ENCODE measurements around the gene HSBP1. TPM values are rescaled to one million over a fixed set of nuclear protein-coding genes. Genes with fewer than 3 reads are reported as not detected.

The HSBP1 gene
- total RNA-seq, 1 experiment from 2014 or later, result 235 TPM

DNA sequence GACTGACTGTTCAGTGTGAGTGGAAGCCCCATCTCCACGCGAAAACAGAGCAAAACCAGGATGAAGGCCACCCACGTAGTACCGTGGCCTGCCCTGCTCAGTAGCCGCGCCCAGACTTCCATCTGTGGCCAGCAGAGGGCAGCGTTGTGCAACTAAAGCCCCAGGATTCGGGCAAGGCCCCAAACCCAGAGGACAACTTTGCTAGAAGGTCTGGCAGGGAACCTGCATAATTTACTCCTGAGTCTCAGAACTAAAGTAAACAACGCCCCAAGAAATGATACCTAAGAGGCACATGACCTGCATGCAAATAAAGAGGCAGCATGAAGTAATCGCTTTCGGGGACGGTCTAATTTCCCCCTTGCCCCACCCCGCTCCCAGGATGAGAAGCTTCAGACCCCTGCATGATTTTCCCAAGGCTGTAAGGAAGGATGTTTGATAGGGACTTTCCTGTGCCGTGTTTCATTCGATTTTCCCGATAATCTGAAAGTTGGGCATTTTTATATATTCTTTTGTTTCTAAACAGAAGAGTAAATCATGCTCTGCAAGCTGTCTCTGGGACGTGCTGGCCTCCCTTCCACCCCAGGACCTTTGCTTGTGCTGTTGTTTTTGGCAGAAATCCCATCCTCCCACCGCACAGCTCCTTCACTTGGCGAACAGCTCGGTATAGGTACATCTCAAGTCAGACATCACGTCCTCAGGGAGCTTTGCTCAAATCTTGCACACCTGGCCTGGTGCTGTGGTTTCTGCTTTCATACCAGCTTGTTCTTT is 18.6 kb downstream of the HSBP1 start:
- Histone ChIP-seq H3K36me3 (ENCODE audit: control insufficient read depth, insufficient read depth, low read length) (no peaks in the 10 kb centered on the region), H3K4me1 (no peaks in the 10 kb centered on the region), H3K9me3 (no peaks in the 10 kb centered on the region), H3K27me3 (replicated peaks; ENCODE audit: control insufficient read depth, insufficient read depth, low read length) (no peaks in the 10 kb centered on the region), H3K4me3 (ENCODE audit: low read depth, low read length) (no peak overlapping the region)
- BruUV-seq (replicated peaks), result no TSS peak
- TF ChIP-seq CTCF (IDR thresholded peaks at IDR 0.05; ENCODE audit: insufficient read depth in 1 of 2, low read depth in 1 of 2, low read length in 1 of 2, severe bottlenecking in 1 of 2, unreplicated experiment in 1 of 2), result peak; percentile 96 to 98
- H3K27me3 Mint-ChIP-seq (ENCODE audit: insufficient read depth, unreplicated experiment), result no peaks in the 10 kb centered on the region
- H3K9me3 Mint-ChIP-seq (ENCODE audit: unreplicated experiment), result no peaks in the 10 kb centered on the region
- H3K4me3 Mint-ChIP-seq (ENCODE audit: unreplicated experiment), result no peak overlapping the region
- DNase-seq, result peak; percentile 79 to 88
- H3K4me1 Mint-ChIP-seq (ENCODE audit: low read depth, unreplicated experiment), result peaks cover 6% of the 10 kb centered on the region
- H3K36me3 Mint-ChIP-seq (ENCODE audit: insufficient read depth, unreplicated experiment), result no peaks in the 10 kb centered on the region
- CTCF ChIA-PET, result interaction anchor here (0.7 to 0.9 kb wide), 2 partner anchors 12 to 101 kb away, joined by 4 to 5 read pairs; no protein-coding TSS in a partner anchor
- POLR2A ChIA-PET, result no interaction called here
- no peak overlapping the region for H3K27ac Mint-ChIP-seq (ENCODE audit: unreplicated experiment)
- intact Hi-C loops (cut with micrococcal nuclease; ENCODE audit: unreplicated experiment), result loop anchor here (1.0 to 5.0 kb wide), 3 partner anchors 53 to 241 kb away; no protein-coding TSS in a partner anchor

DNA sequence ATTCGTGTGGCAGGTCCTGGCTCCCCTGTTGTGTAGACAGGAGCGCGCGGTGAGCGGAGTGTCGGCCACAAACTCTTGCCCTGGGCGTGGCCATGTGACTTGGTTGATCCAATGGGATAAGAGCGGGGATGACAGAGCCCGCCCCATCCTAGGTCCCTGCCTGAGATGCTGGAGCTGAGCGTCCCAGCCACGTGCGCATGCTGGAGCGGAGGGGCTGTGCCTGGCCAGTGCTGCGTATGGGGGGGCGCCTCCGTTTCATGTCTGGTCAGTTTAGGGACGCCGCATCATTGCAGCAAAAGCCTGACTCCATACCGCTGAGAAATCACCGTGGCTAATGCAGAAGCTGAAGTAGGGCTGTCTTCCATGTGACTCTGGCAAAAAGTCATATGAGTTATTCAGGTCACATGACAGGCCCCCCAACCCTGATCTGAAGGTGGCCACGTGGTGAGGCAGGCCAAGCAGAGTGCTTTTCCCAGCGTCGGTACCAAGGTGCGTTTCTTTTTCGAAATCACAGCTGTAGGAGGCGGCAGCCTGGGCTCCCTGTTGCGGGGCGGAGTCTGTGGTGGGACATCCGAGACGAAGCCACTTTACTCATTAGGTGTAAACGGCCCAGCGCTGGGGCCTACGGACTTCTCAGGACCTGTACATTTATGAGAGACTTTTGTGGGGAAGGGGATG is 22.5 kb downstream of the HSBP1 start:
- Mint-ChIP-seq H3K4me1 (ENCODE audit: low read depth, unreplicated experiment) (no peaks in the 10 kb centered on the region), H3K4me3 (ENCODE audit: unreplicated experiment) (no peak overlapping the region), H3K27me3 (ENCODE audit: insufficient read depth, unreplicated experiment) (peaks cover 3% of the 10 kb centered on the region), H3K27ac (ENCODE audit: unreplicated experiment) (no peak overlapping the region), H3K9me3 (ENCODE audit: unreplicated experiment) (no peaks in the 10 kb centered on the region), H3K36me3 (ENCODE audit: insufficient read depth, unreplicated experiment) (no peaks in the 10 kb centered on the region)
- no peak for TF ChIP-seq CTCF (IDR thresholded peaks at IDR 0.05; ENCODE audit: insufficient read depth in 1 of 2, low read depth in 1 of 2, low read length in 1 of 2, severe bottlenecking in 1 of 2, unreplicated experiment in 1 of 2)
- ChIA-PET POLR2A (no interaction called here), CTCF (no interaction called here)
- H3K36me3 ChIP-seq (ENCODE audit: control insufficient read depth, insufficient read depth, low read length), result no peaks in the 10 kb centered on the region
- H3K9me3 ChIP-seq, result no peaks in the 10 kb centered on the region
- no peaks in the 10 kb centered on the region; the same call in 1 of the 2 replicates for H3K4me1 ChIP-seq
- no peak overlapping the region for H3K4me3 ChIP-seq (ENCODE audit: low read depth, low read length)
- no TSS peak for BruUV-seq (replicated peaks)
- DNase-seq, result no peak
- H3K27me3 ChIP-seq (replicated peaks; ENCODE audit: control insufficient read depth, insufficient read depth, low read length), result no peaks in the 10 kb centered on the region
- intact Hi-C loops (cut with micrococcal nuclease; ENCODE audit: unreplicated experiment), result no loop called here

DNA sequence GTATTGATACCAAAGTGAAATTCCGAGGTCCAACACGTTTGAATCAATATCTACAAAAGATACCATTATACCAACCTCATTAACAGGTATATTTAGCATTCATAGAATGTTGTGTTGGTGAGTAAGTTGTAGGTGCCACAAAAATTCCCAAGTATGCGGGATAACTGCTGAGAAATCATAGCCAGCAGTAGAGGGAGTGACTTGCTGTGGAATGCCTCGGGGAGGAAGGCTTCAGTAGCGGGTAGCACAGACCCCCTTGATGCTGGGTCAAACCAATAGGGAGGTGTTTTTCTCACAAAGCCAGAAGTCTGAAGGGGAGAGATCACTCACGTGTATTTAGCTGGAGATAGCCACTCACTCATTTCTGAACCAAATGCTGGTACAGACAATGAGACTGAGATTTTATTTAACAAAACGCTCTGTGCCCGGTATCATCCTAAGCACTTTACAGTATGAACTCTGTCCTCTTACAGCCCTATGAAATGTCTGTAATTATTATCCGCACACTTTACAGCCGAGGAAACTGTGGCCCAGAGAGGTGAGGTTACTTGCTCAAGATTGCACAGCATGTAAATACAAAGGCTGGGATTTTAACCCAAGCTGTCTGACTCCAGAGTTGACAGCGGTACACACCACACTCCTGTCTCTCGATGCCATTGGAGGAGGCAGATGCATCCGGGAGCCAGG is 23.1 kb downstream of the HSBP1 start:
- H3K9me3 Mint-ChIP-seq (ENCODE audit: unreplicated experiment), result no peaks in the 10 kb centered on the region
- H3K27me3 Mint-ChIP-seq (ENCODE audit: insufficient read depth, unreplicated experiment), result peaks cover 3% of the 10 kb centered on the region
- TF ChIP-seq CTCF (IDR thresholded peaks at IDR 0.05; ENCODE audit: insufficient read depth in 1 of 2, low read depth in 1 of 2, low read length in 1 of 2, severe bottlenecking in 1 of 2, unreplicated experiment in 1 of 2), result no peak
- no TSS peak for BruUV-seq (replicated peaks)
- no peak overlapping the region for H3K27ac Mint-ChIP-seq (ENCODE audit: unreplicated experiment)
- CTCF ChIA-PET, result no interaction called here
- no peaks in the 10 kb centered on the region for H3K36me3 Mint-ChIP-seq (ENCODE audit: insufficient read depth, unreplicated experiment)
- Histone ChIP-seq H3K36me3 (ENCODE audit: control insufficient read depth, insufficient read depth, low read length) (no peaks in the 10 kb centered on the region), H3K4me3 (ENCODE audit: low read depth, low read length) (no peak overlapping the region), H3K4me1 (no peaks in the 10 kb centered on the region; the same call in 1 of the 2 replicates), H3K9me3 (no peaks in the 10 kb centered on the region), H3K27me3 (replicated peaks; ENCODE audit: control insufficient read depth, insufficient read depth, low read length) (no peaks in the 10 kb centered on the region)
- intact Hi-C loops (cut with micrococcal nuclease; ENCODE audit: unreplicated experiment), result no loop called here
- H3K4me1 Mint-ChIP-seq (ENCODE audit: low read depth, unreplicated experiment), result no peaks in the 10 kb centered on the region
- no peak overlapping the region for H3K4me3 Mint-ChIP-seq (ENCODE audit: unreplicated experiment)
- POLR2A ChIA-PET, result no interaction called here
- no peak for DNase-seq

Data from Caco-2 (cell line).